SK-N-SH (cell line): Measurements from ENCODE around the gene CEP120. TPM values are rescaled to one million over a fixed set of nuclear protein-coding genes. Genes with fewer than 3 reads are reported as not detected.

Experiments
- CTCF ChIA-PET: fragments of 300-600, 350-600 bp; formaldehyde crosslinking; extraction: SDS; loops from one replicate; lab custom pipeline; 2021; lab: Yijun Ruan, JAX
- POLR2A ChIA-PET: fragments of 350-600 bp; sonication (Branson Sonifier 250); formaldehyde crosslinking; extraction: SDS; loops from one replicate; lab custom pipeline; 2020; ENCODE audit warnings: antibody characterized with exemption, inconsistent platforms; lab: Yijun Ruan, JAX
- DNase-seq: peaks from one replicate; pipeline ENCODE4 v3.0.0; 2012
- H2AFZ ChIP-seq: fragments of 200-600 bp; sonication (generic); 2 replicates; pipeline ENCODE4 v1.8.1; 2016; ENCODE audit warnings: antibody characterized with exemption, mild to moderate bottlenecking, low read depth
- H3F3A ChIP-seq: fragments of 200-600 bp; sonication (generic); replicated peaks from 2 replicates; pipeline ENCODE3; 2016; ENCODE audit warnings: antibody characterized with exemption, mild to moderate bottlenecking; ENCODE audit not compliant: insufficient read depth
- H3K27ac ChIP-seq, 2 experiments: fragments of 200-500 bp in 1 of 2; fragments of 200-600 bp in 1 of 2; sonication (Bioruptor generic) in 1 of 2; sonication (generic), shearing (Covaris generic) in 1 of 2; 2 replicates each; pipeline versions ENCODE4 v1.5.1 to v1.6.1; 2014 to 2016; ENCODE audit warnings: low read depth in 2 of 2, inconsistent platforms in 1 of 2, low read length in 1 of 2, mild to moderate bottlenecking in 1 of 2, mixed read lengths in 1 of 2
- H3K27me3 ChIP-seq: fragments of 200-600 bp; sonication (generic), shearing (Covaris generic); 2 replicates; pipeline ENCODE4 v1.6.1; 2016; ENCODE audit warnings: mixed run types; ENCODE audit not compliant: insufficient read depth
- H3K36me3 ChIP-seq, 2 experiments: fragments of 200-500 bp in 1 of 2; fragments of 200-600 bp in 1 of 2; sonication (Bioruptor generic) in 1 of 2; sonication (generic) in 1 of 2; replicated peaks in 1 of 2; 2 replicates each; pipeline versions ENCODE3 to v1.5.1; 2014 to 2016; ENCODE audit warnings: low read length in 1 of 2, mild to moderate bottlenecking in 1 of 2; ENCODE audit not compliant: insufficient read depth in 2 of 2, control insufficient read depth in 1 of 2
- H3K4me1 ChIP-seq, 2 experiments: fragments of 200-500 bp in 1 of 2; fragments of 200-600 bp in 1 of 2; sonication (Bioruptor generic) in 1 of 2; sonication (generic), shearing (Covaris generic) in 1 of 2; 2 replicates each; pipeline versions ENCODE4 v1.5.1 to v1.6.1; 2014 to 2016; ENCODE audit warnings: low read depth in 1 of 2, low read length in 1 of 2, mixed run types in 1 of 2; ENCODE audit not compliant: insufficient read depth in 2 of 2, control insufficient read depth in 1 of 2
- H3K4me2 ChIP-seq: fragments of 200-600 bp; sonication (generic), shearing (Covaris generic); 2 replicates; pipeline ENCODE4 v1.6.1; 2017; ENCODE audit warnings: mixed run types
- H3K4me3 ChIP-seq, 2 experiments: fragments of 200-500 bp in 1 of 2; fragments of 200-600 bp in 1 of 2; sonication (Bioruptor generic) in 1 of 2; sonication (generic), shearing (Covaris generic) in 1 of 2; 2 replicates each; pipeline versions ENCODE4 v1.5.1 to v1.8.1; 2014 to 2016; ENCODE audit warnings: low read depth in 2 of 2, inconsistent platforms in 1 of 2, low read length in 1 of 2, mild to moderate bottlenecking in 1 of 2, mixed read lengths in 1 of 2, moderate library complexity in 1 of 2
- H3K79me2 ChIP-seq: fragments of 200-600 bp; sonication (generic); 2 replicates; pipeline ENCODE4 v1.8.1; 2017; ENCODE audit warnings: mild to moderate bottlenecking; ENCODE audit not compliant: insufficient read depth
- H3K9ac ChIP-seq: fragments of 200-600 bp; sonication (generic); 2 replicates; pipeline ENCODE4 v1.6.1; 2017; ENCODE audit warnings: mixed run types
- H3K9me2 ChIP-seq: fragments of 200-600 bp; sonication (generic); 2 replicates; pipeline ENCODE4 v1.6.1; 2017; ENCODE audit warnings: mixed run types
- H3K9me3 ChIP-seq: fragments of 200-600 bp; sonication (generic); 2 replicates; pipeline ENCODE4 v1.6.1; 2017; ENCODE audit warnings: mixed run types, mild to moderate bottlenecking, moderate library complexity
- H4K20me1 ChIP-seq: fragments of 200-600 bp; sonication (generic); 2 replicates; pipeline ENCODE4 v1.6.1; 2017; ENCODE audit warnings: mild to moderate bottlenecking, mixed run types; ENCODE audit not compliant: insufficient read depth
- RAD21 ChIP-seq: IDR thresholded peaks from 2 replicates; pipeline ENCODE4 v1.6.1; 2012; ENCODE audit warnings: mild to moderate bottlenecking, low read length
- RCOR1 ChIP-seq: fragments of 150-350 bp; IDR thresholded peaks from 2 replicates; pipeline ENCODE4 v1.6.1; 2017; ENCODE audit warnings: antibody characterized with exemption, low read length
- RXRA ChIP-seq: IDR thresholded peaks from 2 replicates; pipeline ENCODE4 v1.4.0; 2012; ENCODE audit warnings: low read depth, mild to moderate bottlenecking, borderline replicate concordance
- SMC3 ChIP-seq: IDR thresholded peaks from 2 replicates; pipeline ENCODE4 v1.6.1; 2012; ENCODE audit warnings: low read depth, low read length, improper control_type of control experiment
- YY1 ChIP-seq: IDR thresholded peaks from 2 replicates; pipeline ENCODE4 v1.4.0; 2012; ENCODE audit warnings: low read depth, mild to moderate bottlenecking
- WGBS: methylation state at CpG from one replicate; pipeline ENCODE4 v1.1.6; 2017; ENCODE audit warnings: low lambda C conversion rate; 5-methylcytosine and 5-hydroxymethylcytosine counted together
- polyA plus RNA-seq, 3 experiments: library from polyadenylated mRNA; depleted of rRNA; stranded (reverse); fragments of >200 nt; gene quantifications; 2 replicates each; pipeline ENCODE4 v1.2.3, GENCODE V29; 2012
- TF ChIP-seq, protein P1 (sequence below): fragments of 200-600 bp; sonication (generic); IDR thresholded peaks from 2 replicates; pipeline ENCODE4 v1.6.1; 2017; ENCODE audit warnings: antibody characterized with exemption, mild to moderate bottlenecking, moderate library complexity
- TF ChIP-seq, protein P2 (sequence below): IDR thresholded peaks from 2 replicates; pipeline ENCODE4 v1.4.0; 2012; ENCODE audit warnings: low read depth, borderline replicate concordance

CEP120 gene
- polyA plus RNA-seq, 1 of the 3 experiments (the other 2 are of a cell fraction), result 5.0 TPM

DNA sequence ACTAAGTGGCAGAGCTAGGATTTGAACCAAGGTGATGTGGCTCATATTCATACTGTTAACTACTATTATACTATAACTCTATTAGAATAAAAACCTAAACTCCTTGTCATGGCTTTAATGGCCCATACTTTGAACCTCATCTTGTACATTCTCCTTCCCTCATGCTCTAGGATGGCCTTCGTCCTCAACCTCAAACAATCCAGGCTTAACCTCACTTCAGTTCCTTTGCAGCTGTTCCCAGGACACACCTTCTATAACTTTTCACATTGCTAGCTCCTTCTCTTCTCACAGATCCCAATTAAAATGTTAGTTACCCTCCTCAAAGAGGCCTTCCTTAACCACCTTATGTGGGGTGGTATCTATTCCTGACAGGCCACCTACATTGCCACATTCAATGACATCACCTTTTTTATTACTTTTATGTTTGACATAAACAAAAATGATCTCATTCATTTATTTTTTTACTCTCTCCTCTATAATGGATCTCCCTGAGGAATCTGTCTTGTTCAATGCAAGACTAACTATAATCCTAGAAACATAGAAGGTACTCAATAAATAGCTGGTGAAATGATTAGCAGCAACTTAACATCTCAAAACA is 53.7 kb downstream of the CEP120 start:
- no peak overlapping the region for H3K9ac ChIP-seq
- 96% methylated on average over 1 of the region's 1 CpG for WGBS
- no peak for DNase-seq
- peaks cover 23 to 36% of the 10 kb centered on the region in 2 experiments for H3K36me3 ChIP-seq
- no peaks in the 10 kb centered on the region for H4K20me1 ChIP-seq
- POLR2A ChIA-PET, result no interaction called here
- H2AFZ ChIP-seq, result no peak overlapping the region
- H3K27me3 ChIP-seq, result no peaks in the 10 kb centered on the region
- no peak overlapping the region for H3K27ac ChIP-seq
- CTCF ChIA-PET, result interaction anchor here (0.9 to 2.4 kb wide), 4 partner anchors 16 to 473 kb away, joined by 3 to 6 read pairs (median 4); no protein-coding TSS in a partner anchor
- H3K4me2 ChIP-seq, result no peak overlapping the region
- H3K9me3 ChIP-seq, result no peaks in the 10 kb centered on the region
- peaks cover 5% of the 10 kb centered on the region for H3F3A ChIP-seq
- H3K79me2 ChIP-seq, result no peaks in the 10 kb centered on the region
- H3K4me1 ChIP-seq, result no peaks in the 10 kb centered on the region
- TF ChIP-seq RCOR1, result no peak
- no peak for TF ChIP-seq RXRA
- H3K9me2 ChIP-seq, result no peaks in the 10 kb centered on the region; the same call in 1 of the 2 replicates
- no peak overlapping the region for H3K4me3 ChIP-seq

DNA sequence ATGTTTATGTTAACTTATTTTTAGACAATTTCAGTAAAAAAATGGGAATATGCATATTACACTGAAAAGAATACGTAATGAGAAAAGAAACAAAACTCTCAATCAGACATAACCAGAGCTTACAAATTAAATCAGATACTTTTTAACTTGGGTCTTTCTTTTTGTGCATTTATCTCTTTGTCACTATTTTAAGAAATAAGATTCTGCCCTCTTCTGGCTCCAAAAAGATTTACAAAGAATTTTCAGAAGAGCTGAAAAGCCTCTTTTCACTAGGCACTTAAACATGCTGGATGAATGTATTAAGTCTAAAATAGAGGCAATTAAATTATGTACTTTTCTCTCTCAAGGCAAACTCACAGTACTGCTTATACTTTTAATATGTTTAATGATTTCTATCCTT is 55.5 kb downstream of the CEP120 start:
- TF ChIP-seq YY1, result no peak
- TF ChIP-seq, protein P1, sequence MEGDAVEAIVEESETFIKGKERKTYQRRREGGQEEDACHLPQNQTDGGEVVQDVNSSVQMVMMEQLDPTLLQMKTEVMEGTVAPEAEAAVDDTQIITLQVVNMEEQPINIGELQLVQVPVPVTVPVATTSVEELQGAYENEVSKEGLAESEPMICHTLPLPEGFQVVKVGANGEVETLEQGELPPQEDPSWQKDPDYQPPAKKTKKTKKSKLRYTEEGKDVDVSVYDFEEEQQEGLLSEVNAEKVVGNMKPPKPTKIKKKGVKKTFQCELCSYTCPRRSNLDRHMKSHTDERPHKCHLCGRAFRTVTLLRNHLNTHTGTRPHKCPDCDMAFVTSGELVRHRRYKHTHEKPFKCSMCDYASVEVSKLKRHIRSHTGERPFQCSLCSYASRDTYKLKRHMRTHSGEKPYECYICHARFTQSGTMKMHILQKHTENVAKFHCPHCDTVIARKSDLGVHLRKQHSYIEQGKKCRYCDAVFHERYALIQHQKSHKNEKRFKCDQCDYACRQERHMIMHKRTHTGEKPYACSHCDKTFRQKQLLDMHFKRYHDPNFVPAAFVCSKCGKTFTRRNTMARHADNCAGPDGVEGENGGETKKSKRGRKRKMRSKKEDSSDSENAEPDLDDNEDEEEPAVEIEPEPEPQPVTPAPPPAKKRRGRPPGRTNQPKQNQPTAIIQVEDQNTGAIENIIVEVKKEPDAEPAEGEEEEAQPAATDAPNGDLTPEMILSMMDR, result peak; percentile 61
- peak; percentile 38; the same call in 1 of the 2 replicates for TF ChIP-seq RAD21
- TF ChIP-seq, protein P2, sequence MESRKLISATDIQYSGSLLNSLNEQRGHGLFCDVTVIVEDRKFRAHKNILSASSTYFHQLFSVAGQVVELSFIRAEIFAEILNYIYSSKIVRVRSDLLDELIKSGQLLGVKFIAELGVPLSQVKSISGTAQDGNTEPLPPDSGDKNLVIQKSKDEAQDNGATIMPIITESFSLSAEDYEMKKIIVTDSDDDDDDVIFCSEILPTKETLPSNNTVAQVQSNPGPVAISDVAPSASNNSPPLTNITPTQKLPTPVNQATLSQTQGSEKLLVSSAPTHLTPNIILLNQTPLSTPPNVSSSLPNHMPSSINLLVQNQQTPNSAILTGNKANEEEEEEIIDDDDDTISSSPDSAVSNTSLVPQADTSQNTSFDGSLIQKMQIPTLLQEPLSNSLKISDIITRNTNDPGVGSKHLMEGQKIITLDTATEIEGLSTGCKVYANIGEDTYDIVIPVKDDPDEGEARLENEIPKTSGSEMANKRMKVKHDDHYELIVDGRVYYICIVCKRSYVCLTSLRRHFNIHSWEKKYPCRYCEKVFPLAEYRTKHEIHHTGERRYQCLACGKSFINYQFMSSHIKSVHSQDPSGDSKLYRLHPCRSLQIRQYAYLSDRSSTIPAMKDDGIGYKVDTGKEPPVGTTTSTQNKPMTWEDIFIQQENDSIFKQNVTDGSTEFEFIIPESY, result no peak
- 0 out of 2 replicates have a peak, but pooled peaks have one; percentile 17 for TF ChIP-seq SMC3
- Histone ChIP-seq H3K4me3 (no peak overlapping the region), H3F3A (peaks cover 5% of the 10 kb centered on the region), H3K27me3 (no peaks in the 10 kb centered on the region), H3K9ac (no peak overlapping the region), H3K4me2 (no peak overlapping the region), H3K9me3 (no peaks in the 10 kb centered on the region), H2AFZ (no peak overlapping the region), H4K20me1 (no peaks in the 10 kb centered on the region), H3K9me2 (no peaks in the 10 kb centered on the region; the same call in 1 of the 2 replicates), H3K27ac (no peak overlapping the region), H3K4me1 (no peaks in the 10 kb centered on the region), H3K36me3 (peaks cover 29% of the 10 kb centered on the region in 2 experiments), H3K79me2 (no peaks in the 10 kb centered on the region)
- ChIA-PET POLR2A (no interaction called here), CTCF (interaction anchor here (0.7 to 1.7 kb wide), 17 partner anchors 8 to 952 kb away, joined by 3 to 6 read pairs (median 3); no protein-coding TSS in a partner anchor)
- WGBS, result 93% methylated on average over 1 of the region's 1 CpG
- DNase-seq, result no peak
